Endothelial cell of umbilical vein (primary cell): ENCODE data around the gene ACLY. TPM values are rescaled to one million over a fixed set of nuclear protein-coding genes. Genes with fewer than 3 reads are reported as not detected.

ENCODE experiments used
- Bru-seq: library from RNA; stranded (reverse); fragments of 400-500 nt; gene quantifications from one replicate; lab custom pipeline; 2021; lab: Mats Ljungman, UMichigan
- BruChase-seq, 2 experiments: library from RNA; stranded (reverse); fragments of 400-500 nt; gene quantifications; one replicate each; lab custom pipeline; 2021; lab: Mats Ljungman, UMichigan
- BruUV-seq: library from RNA; stranded (reverse); fragments of 400-500 nt; replicated peaks from 2 replicates; lab custom pipeline; 2021; lab: Mats Ljungman, UMichigan
- CTCF ChIA-PET: fragments of 300-600, 350-600 bp; sonication (Branson Sonifier 250); formaldehyde crosslinking; loops from one replicate; lab custom pipeline; 2021; ENCODE audit warnings: antibody characterized with exemption, inconsistent platforms; lab: Charles Lee
- POLR2A ChIA-PET: fragments of 300-600, 350-600 bp; sonication (Branson Sonifier 250); formaldehyde crosslinking; loops from one replicate; lab custom pipeline; 2021; ENCODE audit warnings: antibody characterized with exemption, inconsistent platforms; lab: Charles Lee
- DNase-seq: peaks from one replicate; pipeline ENCODE4 v3.0.0-alpha.2; 2011; ENCODE audit warnings: low read depth, low spot score
- FAIRE-seq: peaks from 2 replicates; lab custom pipeline; 2011; peaks lifted over from hg19 to GRCh38; lab: Jason Lieb, UNC
- H2AFZ ChIP-seq: 2 replicates; pipeline ENCODE4 v1.6.0; 2012; ENCODE audit warnings: low read depth, low read length, control low read depth, inconsistent platforms
- H3K27ac ChIP-seq: 2 replicates; pipeline ENCODE4 v1.5.1; 2011; ENCODE audit warnings: low read depth, mild to moderate bottlenecking, control low read depth, low read length, moderate library complexity; ENCODE audit not compliant: insufficient read depth
- H3K27me3 ChIP-seq, 2 experiments: 2 replicates each; pipeline versions ENCODE4 v1.6.0 to v1.6.1; 2011; ENCODE audit warnings: low read length in 2 of 2, mixed read lengths in 1 of 2; ENCODE audit not compliant: control insufficient read depth in 2 of 2, insufficient read depth in 2 of 2
- H3K36me3 ChIP-seq, 2 experiments: 2 replicates in 1 of 2; 3 replicates in 1 of 2; pipeline ENCODE4 v1.5.1; 2011; ENCODE audit warnings: low read length in 2 of 2, mild to moderate bottlenecking in 1 of 2, moderate library complexity in 1 of 2; ENCODE audit not compliant: control insufficient read depth in 2 of 2, insufficient read depth in 2 of 2; ENCODE audit errors: extremely low read depth in 1 of 2
- H3K4me1 ChIP-seq: 3 replicates; pipeline ENCODE4 v1.5.1; 2011; ENCODE audit warnings: mild to moderate bottlenecking, low read length; ENCODE audit not compliant: control insufficient read depth, insufficient read depth; ENCODE audit errors: extremely low read depth
- H3K4me2 ChIP-seq: 2 replicates; pipeline ENCODE4 v1.6.1; 2011; ENCODE audit warnings: low read length, control low read depth, mixed read lengths; ENCODE audit not compliant: insufficient read depth
- H3K4me3 ChIP-seq, 3 experiments: fragments of 200-600 bp in 1 of 3; sonication (generic), shearing (Covaris generic) in 1 of 3; replicated peaks in 1 of 3; 2 replicates each; pipeline ENCODE4 v1.5.1; 2011 to 2016; ENCODE audit warnings: control low read depth in 3 of 3, low read length in 3 of 3, mild to moderate bottlenecking in 2 of 3, inconsistent platforms in 1 of 3, low read depth in 1 of 3, moderate library complexity in 1 of 3; ENCODE audit not compliant: insufficient read depth in 1 of 3
- H3K79me2 ChIP-seq: 2 replicates; pipeline ENCODE4 v1.6.0; 2012; ENCODE audit warnings: low read length, inconsistent platforms; ENCODE audit not compliant: control insufficient read depth, insufficient read depth
- H3K9ac ChIP-seq: replicated peaks from 2 replicates; pipeline ENCODE3; 2011; ENCODE audit warnings: low read length, control low read depth; ENCODE audit not compliant: insufficient read depth; ENCODE audit errors: extremely low read depth
- H3K9me1 ChIP-seq: replicated peaks from 3 replicates; pipeline ENCODE4 v1.6.0; 2011; ENCODE audit warnings: mild to moderate bottlenecking, low read length; ENCODE audit not compliant: control insufficient read depth, insufficient read depth; ENCODE audit errors: extremely low read depth
- H3K9me3 ChIP-seq: replicated peaks from 2 replicates; pipeline ENCODE4 v1.5.1; 2012; ENCODE audit warnings: low read length, inconsistent platforms; ENCODE audit not compliant: control insufficient read depth, insufficient read depth
- H4K20me1 ChIP-seq: replicated peaks from 2 replicates; pipeline ENCODE3; 2011; ENCODE audit warnings: mild to moderate bottlenecking, low read length; ENCODE audit not compliant: control insufficient read depth, insufficient read depth; ENCODE audit errors: extremely low read depth
- EZH2 ChIP-seq: IDR thresholded peaks from 2 replicates; pipeline ENCODE4 v1.6.1; 2012; ENCODE audit warnings: borderline replicate concordance, low read depth, mild to moderate bottlenecking, moderate library complexity, low read length, inconsistent platforms; ENCODE audit not compliant: severe bottlenecking
- FOS ChIP-seq: IDR thresholded peaks from 2 replicates; pipeline ENCODE4 v1.6.1; 2011; ENCODE audit warnings: mild to moderate bottlenecking, low read length, moderate library complexity, borderline replicate concordance; ENCODE audit not compliant: insufficient read depth
- GATA2 ChIP-seq: IDR thresholded peaks from 2 replicates; pipeline ENCODE4 v1.7.0; 2011; ENCODE audit warnings: low read depth, mild to moderate bottlenecking, moderate library complexity, mixed read lengths, low read length; ENCODE audit not compliant: insufficient read length, insufficient read depth
- JUN ChIP-seq: IDR thresholded peaks from 2 replicates; pipeline ENCODE4 v1.6.1; 2011; ENCODE audit warnings: borderline replicate concordance, low read depth; ENCODE audit not compliant: insufficient read length, insufficient read depth
- MYC ChIP-seq: IDR thresholded peaks from one replicate; pipeline ENCODE4 v1.6.1; 2011; ENCODE audit warnings: mild to moderate bottlenecking, low read depth, low read length
- POLR2A ChIP-seq: IDR thresholded peaks from 2 replicates; pipeline ENCODE4 v1.6.1; 2012; ENCODE audit warnings: low read depth, mild to moderate bottlenecking, control low read depth, low read length
- POLR2AphosphoS5 ChIP-seq: IDR thresholded peaks from 2 replicates; pipeline ENCODE4 v1.6.1; 2012; ENCODE audit warnings: low read depth, mild to moderate bottlenecking, control low read depth, low read length, moderate library complexity; ENCODE audit not compliant: insufficient read depth
- dilution Hi-C: fragments of 300-500 bp; cut with MboI; formaldehyde crosslinking; loops from one replicate; pipeline ENCODE4 v1.15.0; 2019; ENCODE audit warnings: low sequenced_read_pairs; ENCODE audit not compliant: extremely low pct_ligation_motif_present
- intact Hi-C: fragments of 100-400 bp; cut with micrococcal nuclease; formaldehyde crosslinking; loops from one replicate; pipeline ENCODE4 v1.10.0; 2022
- long read RNA-seq: library from polyadenylated mRNA; stranded (forward); transcript quantifications from one replicate; pipeline ENCODE4 v2.0.0, GENCODE V29; 2021
- polyA minus RNA-seq, 3 experiments: library from RNA; depleted of rRNA, polyadenylated mRNA; stranded (reverse); fragments of >200 nt; gene quantifications; 1 replicate in 1 of 3; 2 replicates in 2 of 3; pipeline ENCODE4 v1.2.3, GENCODE V29; 2011
- polyA plus RNA-seq, 4 experiments: library from polyadenylated mRNA; depleted of rRNA in 3 of 4; stranded (reverse) in 3 of 4; unstranded in 1 of 4; fragments of >200 nt; gene quantifications; 2 replicates each; pipeline versions ENCODE4 v1.2.1 to v1.2.3, GENCODE V29; 2011 to 2012; ENCODE audit warnings: missing spikeins in 1 of 4
- total RNA-seq: library from RNA; stranded (reverse); gene quantifications from 2 replicates; pipeline ENCODE4 v1.2.3, GENCODE V29; 2021
- TF ChIP-seq, protein P1 (sequence below), 2 donors: IDR thresholded peaks; 1 replicate in 1 of 2; 2 replicates in 1 of 2; pipeline ENCODE4 v1.5.1; 2011; ENCODE audit warnings: low read length in 2 of 2, mild to moderate bottlenecking in 2 of 2, moderate library complexity in 2 of 2, control low read depth in 1 of 2, inconsistent platforms in 1 of 2, low read depth in 1 of 2; ENCODE audit not compliant: insufficient read depth in 1 of 2; ENCODE audit errors: extremely low read depth in 1 of 2
- TF ChIP-seq, protein P2 (sequence below): IDR thresholded peaks from 2 replicates; pipeline ENCODE4 v1.6.1; 2011; ENCODE audit not compliant: insufficient read depth, insufficient read length

The ACLY gene
- total RNA-seq (324 and 329 TPM in 2 replicates), polyA plus RNA-seq (174 and 176 TPM in 2 replicates), polyA minus RNA-seq (400 and 417 TPM in 2 replicates), Bru-seq, nascent RNA (percentile 85 among the genes with signal in this experiment), BruChase-seq, experiment 1, labeled RNA remaining after a 6-hour chase (percentile 95 among the genes with signal in this experiment), BruChase-seq, experiment 2, labeled RNA remaining after a 2-hour chase (percentile 94 among the genes with signal in this experiment)
- 178 and 181 TPM in 2 replicates for polyA plus RNA-seq (2011; cell fraction: cytosol; rRNA removed)
- polyA plus RNA-seq (2011; cell fraction: nucleus; rRNA removed), result 233 and 236 TPM in 2 replicates
- 192 and 195 TPM in 2 replicates for polyA plus RNA-seq (2012)
- polyA minus RNA-seq (2011; cell fraction: cytosol; rRNA and poly(A)+ RNA removed), result 189 TPM
- 122 and 125 TPM in 2 replicates for polyA minus RNA-seq (2011; cell fraction: nucleus; rRNA and poly(A)+ RNA removed)
- long read RNA-seq, full-length matches to known transcripts, result 245 of 491 reads
- long read RNA-seq, partial matches to known transcripts, result 186 of 491 reads
- long read RNA-seq, other reads (novel, unspliced or antisense), result 60 of 491 reads

DNA sequence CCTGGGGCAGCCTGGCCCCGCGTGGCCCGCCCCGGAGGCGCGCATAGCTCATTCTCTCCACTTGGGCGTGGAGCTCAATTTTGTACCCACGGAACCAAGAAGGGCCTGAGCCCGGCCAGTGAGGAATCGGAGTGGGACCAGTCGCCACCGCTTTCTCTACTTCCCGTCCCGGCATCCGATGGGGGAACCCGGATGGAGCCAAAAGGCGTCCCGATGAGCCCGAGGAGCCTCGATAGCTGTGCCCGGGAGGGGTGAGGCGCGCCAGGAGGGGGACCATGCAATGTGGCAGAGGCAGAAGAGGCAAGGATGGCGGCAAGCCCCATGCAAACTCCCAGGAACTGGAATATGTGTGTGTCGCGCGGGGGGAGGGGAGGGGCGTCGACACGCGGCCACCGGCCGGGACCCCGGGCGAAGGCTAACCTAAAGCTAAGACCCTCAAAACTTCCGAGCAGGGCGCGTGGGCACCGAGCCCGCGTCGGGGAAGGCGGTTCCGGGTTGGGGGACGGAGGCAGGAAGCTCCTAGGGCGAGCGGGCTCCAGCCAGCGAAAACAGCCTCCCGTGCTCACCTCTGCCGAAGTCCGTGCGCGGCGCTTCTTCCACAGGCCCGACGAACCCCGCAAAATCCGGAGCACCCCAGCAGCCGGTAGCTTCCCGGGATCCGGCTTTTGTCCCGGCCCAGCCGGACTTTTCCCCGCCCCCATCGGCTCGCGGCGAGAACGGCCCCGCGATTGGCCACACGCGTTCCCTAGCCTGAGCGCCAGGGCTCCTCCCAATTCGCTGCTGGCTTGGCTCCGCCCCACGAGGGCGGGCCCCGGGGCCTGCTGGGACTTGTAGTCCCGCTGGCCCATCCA lies at the start of gene ACLY:
ACLY (minus strand) TSS at position 638 of the 851 bp plus-strand sequence. CDS start 5,078 bp downstream, outside the sequence.
- TF ChIP-seq POLR2A (peak; percentile 97), JUN (no peak), GATA2 (no peak), EZH2 (no peak), POLR2AphosphoS5 (peak; percentile 95), FOS (no peak), MYC (no peak)
- TF ChIP-seq, protein P1, sequence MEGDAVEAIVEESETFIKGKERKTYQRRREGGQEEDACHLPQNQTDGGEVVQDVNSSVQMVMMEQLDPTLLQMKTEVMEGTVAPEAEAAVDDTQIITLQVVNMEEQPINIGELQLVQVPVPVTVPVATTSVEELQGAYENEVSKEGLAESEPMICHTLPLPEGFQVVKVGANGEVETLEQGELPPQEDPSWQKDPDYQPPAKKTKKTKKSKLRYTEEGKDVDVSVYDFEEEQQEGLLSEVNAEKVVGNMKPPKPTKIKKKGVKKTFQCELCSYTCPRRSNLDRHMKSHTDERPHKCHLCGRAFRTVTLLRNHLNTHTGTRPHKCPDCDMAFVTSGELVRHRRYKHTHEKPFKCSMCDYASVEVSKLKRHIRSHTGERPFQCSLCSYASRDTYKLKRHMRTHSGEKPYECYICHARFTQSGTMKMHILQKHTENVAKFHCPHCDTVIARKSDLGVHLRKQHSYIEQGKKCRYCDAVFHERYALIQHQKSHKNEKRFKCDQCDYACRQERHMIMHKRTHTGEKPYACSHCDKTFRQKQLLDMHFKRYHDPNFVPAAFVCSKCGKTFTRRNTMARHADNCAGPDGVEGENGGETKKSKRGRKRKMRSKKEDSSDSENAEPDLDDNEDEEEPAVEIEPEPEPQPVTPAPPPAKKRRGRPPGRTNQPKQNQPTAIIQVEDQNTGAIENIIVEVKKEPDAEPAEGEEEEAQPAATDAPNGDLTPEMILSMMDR (IDR thresholded peaks at IDR 0.05; ENCODE audit: extremely low read depth in 1 of 2, insufficient read depth in 1 of 2, low read depth in 1 of 2, low read length in 2 of 2), result no peak
- TF ChIP-seq, protein P2, sequence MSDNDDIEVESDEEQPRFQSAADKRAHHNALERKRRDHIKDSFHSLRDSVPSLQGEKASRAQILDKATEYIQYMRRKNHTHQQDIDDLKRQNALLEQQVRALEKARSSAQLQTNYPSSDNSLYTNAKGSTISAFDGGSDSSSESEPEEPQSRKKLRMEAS, result no peak
- no peaks in the 10 kb centered on the region for H4K20me1 ChIP-seq
- H3K27ac ChIP-seq, result peak within 1 kb of the TSS; percentile 76
- H3K4me2 ChIP-seq, result peak within 1 kb of the TSS; percentile 86
- peaks cover under 1% of the 10 kb centered on the region in 2 experiments for H3K36me3 ChIP-seq
- ChIA-PET CTCF (interaction anchor here (1.0 to 3.3 kb wide), 6 partner anchors 12 to 48 kb away, joined by 3 to 26 read pairs (median 4); partner anchors contain the start of genes CNP and ODAD4), POLR2A (interaction anchor here (0.6 to 1.1 kb wide), 4 partner anchors 11 to 41 kb away, joined by 3 to 6 read pairs (median 3); partner anchors contain the start of gene ODAD4)
- peak within 1 kb of the TSS; percentile 80 for H3K9ac ChIP-seq
- H3K79me2 ChIP-seq, result peaks cover 52% of the 10 kb centered on the region
- H3K9me3 ChIP-seq, result no peaks in the 10 kb centered on the region
- intact Hi-C loops (loop anchor here (1.0 kb wide), 2 partner anchors 12 to 41 kb away; partner anchors contain the start of gene ODAD4), dilution Hi-C loops (no loop called here)
- peak; percentile 98 for FAIRE-seq
- no peaks in the 10 kb centered on the region for H3K27me3 ChIP-seq
- peaks cover 20% of the 10 kb centered on the region for H3K4me1 ChIP-seq
- peak within 1 kb of the TSS; percentile 41 to 88 (median 85) for H3K4me3 ChIP-seq
- H2AFZ ChIP-seq, result peak within 1 kb of the TSS; percentile 88
- H3K9me1 ChIP-seq, result no peaks in the 10 kb centered on the region
- DNase-seq, result peak; percentile 96
- BruUV-seq, result TSS peak; percentile 51
